GM12878 (cell line): ENCODE results near the gene SHANK1.

Experiments used
- KDM1A ChIP-seq: fragments of 200-600 bp; sonication (generic); IDR thresholded peaks from 2 replicates; pipeline ENCODE4 v1.6.1; 2016; ENCODE audit warnings: borderline replicate concordance
- MAX ChIP-seq: IDR thresholded peaks from 2 replicates; pipeline ENCODE4 v1.6.1; 2012; ENCODE audit warnings: low read depth, low read length, improper control_type of control experiment
- MTA3 ChIP-seq: IDR thresholded peaks from 2 replicates; pipeline ENCODE4 v1.6.1; 2012; ENCODE audit warnings: low read length, inconsistent platforms, borderline replicate concordance
- MYB ChIP-seq: fragments of 150-350 bp; IDR thresholded peaks from 2 replicates; pipeline ENCODE4 v1.6.1; 2014; ENCODE audit warnings: mild to moderate bottlenecking, low read depth, low read length, borderline replicate concordance
- MYC ChIP-seq: IDR thresholded peaks from 2 replicates; pipeline ENCODE4 v1.6.1; 2011; ENCODE audit warnings: mild to moderate bottlenecking, low read length, moderate library complexity, inconsistent platforms; ENCODE audit not compliant: insufficient read depth, insufficient replicate concordance, insufficient read length, severe bottlenecking
- NFYB ChIP-seq: IDR thresholded peaks from 2 replicates; pipeline ENCODE4 v1.6.1; 2011; ENCODE audit warnings: low read depth, mild to moderate bottlenecking, low read length, improper control_type of control experiment, moderate library complexity; ENCODE audit not compliant: insufficient read depth
- POLR2A ChIP-seq: IDR thresholded peaks from 2 replicates; pipeline ENCODE4 v1.6.1; 2011; ENCODE audit warnings: low read depth, mild to moderate bottlenecking, low read length
- POLR2AphosphoS5 ChIP-seq: IDR thresholded peaks from 2 replicates; pipeline ENCODE4 v1.6.1; 2011; ENCODE audit warnings: mild to moderate bottlenecking, low read length, inconsistent platforms
- PRDM15 ChIP-seq: fragments of 450-650 bp; formaldehyde crosslinking; IDR thresholded peaks from 2 replicates; pipeline ENCODE4 v1.4.0; 2020; ENCODE audit warnings: mild to moderate bottlenecking, moderate library complexity
- RAD21 ChIP-seq: IDR thresholded peaks from 2 replicates; pipeline ENCODE4 v1.6.1; 2011; ENCODE audit warnings: mild to moderate bottlenecking, low read depth, low read length, moderate library complexity; ENCODE audit not compliant: insufficient read depth
- TAF1 ChIP-seq: IDR thresholded peaks from 2 replicates; pipeline ENCODE4 v1.6.1; 2011; ENCODE audit warnings: mild to moderate bottlenecking, low read depth, low read length, borderline replicate concordance
- TCF12 ChIP-seq: IDR thresholded peaks from 2 replicates; pipeline ENCODE4 v1.6.1; 2011; ENCODE audit warnings: low read depth, mild to moderate bottlenecking, low read length
- TF ChIP-seq, protein P1 (sequence below), 3 experiments: IDR thresholded peaks in 2 of 3; conservative IDR thresholded peaks in 1 of 3; 2 replicates each; pipeline ENCODE4 v1.5.1; 2011; ENCODE audit warnings: low read depth in 3 of 3, low read length in 3 of 3, mild to moderate bottlenecking in 3 of 3, control low read depth in 2 of 3, moderate library complexity in 2 of 3, inconsistent platforms in 1 of 3, mixed read lengths in 1 of 3; ENCODE audit not compliant: control insufficient read depth in 2 of 3, insufficient read depth in 1 of 3; ENCODE audit errors: extremely low read depth in 1 of 3
- TF ChIP-seq, protein P2 (sequence below): IDR thresholded peaks from 2 replicates; pipeline ENCODE4 v1.6.1; 2012; ENCODE audit warnings: improper control_type of control experiment, low read depth, low read length; ENCODE audit not compliant: insufficient replicate concordance

DNA sequence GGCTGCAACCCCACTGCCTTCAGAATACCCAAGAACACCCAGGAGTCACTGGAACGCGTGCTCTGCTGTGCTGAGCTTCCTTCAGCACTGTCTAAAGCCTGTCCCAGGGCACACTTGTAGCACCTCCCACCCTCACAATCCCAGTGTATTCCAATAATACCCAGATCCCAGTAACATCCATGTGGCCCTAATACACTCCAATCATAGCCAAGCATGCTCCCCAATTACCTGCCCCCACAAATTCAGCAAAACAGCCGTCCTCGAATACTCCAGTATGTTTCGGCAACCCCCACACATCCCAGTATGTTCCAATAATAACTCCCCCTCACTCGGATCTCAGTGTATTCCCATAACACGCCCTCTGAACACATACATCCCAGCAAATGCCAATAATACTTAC is 29.2 kb downstream of the SHANK1 start:
- TF ChIP-seq RAD21: no peak
- no peak for TF ChIP-seq TCF12
- no peak for TF ChIP-seq MAX
- TF ChIP-seq MTA3: no peak
- TF ChIP-seq, protein P1, sequence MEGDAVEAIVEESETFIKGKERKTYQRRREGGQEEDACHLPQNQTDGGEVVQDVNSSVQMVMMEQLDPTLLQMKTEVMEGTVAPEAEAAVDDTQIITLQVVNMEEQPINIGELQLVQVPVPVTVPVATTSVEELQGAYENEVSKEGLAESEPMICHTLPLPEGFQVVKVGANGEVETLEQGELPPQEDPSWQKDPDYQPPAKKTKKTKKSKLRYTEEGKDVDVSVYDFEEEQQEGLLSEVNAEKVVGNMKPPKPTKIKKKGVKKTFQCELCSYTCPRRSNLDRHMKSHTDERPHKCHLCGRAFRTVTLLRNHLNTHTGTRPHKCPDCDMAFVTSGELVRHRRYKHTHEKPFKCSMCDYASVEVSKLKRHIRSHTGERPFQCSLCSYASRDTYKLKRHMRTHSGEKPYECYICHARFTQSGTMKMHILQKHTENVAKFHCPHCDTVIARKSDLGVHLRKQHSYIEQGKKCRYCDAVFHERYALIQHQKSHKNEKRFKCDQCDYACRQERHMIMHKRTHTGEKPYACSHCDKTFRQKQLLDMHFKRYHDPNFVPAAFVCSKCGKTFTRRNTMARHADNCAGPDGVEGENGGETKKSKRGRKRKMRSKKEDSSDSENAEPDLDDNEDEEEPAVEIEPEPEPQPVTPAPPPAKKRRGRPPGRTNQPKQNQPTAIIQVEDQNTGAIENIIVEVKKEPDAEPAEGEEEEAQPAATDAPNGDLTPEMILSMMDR (IDR thresholded peaks at IDR 0.05 in 2 of 3, conservative IDR thresholded peaks at IDR 0.05 in 1 of 3; ENCODE audit: control insufficient read depth in 2 of 3, extremely low read depth in 1 of 3, insufficient read depth in 1 of 3, low read depth in 3 of 3, low read length in 3 of 3): no peak
- TF ChIP-seq TAF1: no peak
- TF ChIP-seq PRDM15 (CRISPR knock-in tag): no peak
- TF ChIP-seq NFYB: no peak
- no peak for TF ChIP-seq KDM1A
- no peak for TF ChIP-seq POLR2AphosphoS5
- TF ChIP-seq MYB: no peak
- TF ChIP-seq, protein P2, sequence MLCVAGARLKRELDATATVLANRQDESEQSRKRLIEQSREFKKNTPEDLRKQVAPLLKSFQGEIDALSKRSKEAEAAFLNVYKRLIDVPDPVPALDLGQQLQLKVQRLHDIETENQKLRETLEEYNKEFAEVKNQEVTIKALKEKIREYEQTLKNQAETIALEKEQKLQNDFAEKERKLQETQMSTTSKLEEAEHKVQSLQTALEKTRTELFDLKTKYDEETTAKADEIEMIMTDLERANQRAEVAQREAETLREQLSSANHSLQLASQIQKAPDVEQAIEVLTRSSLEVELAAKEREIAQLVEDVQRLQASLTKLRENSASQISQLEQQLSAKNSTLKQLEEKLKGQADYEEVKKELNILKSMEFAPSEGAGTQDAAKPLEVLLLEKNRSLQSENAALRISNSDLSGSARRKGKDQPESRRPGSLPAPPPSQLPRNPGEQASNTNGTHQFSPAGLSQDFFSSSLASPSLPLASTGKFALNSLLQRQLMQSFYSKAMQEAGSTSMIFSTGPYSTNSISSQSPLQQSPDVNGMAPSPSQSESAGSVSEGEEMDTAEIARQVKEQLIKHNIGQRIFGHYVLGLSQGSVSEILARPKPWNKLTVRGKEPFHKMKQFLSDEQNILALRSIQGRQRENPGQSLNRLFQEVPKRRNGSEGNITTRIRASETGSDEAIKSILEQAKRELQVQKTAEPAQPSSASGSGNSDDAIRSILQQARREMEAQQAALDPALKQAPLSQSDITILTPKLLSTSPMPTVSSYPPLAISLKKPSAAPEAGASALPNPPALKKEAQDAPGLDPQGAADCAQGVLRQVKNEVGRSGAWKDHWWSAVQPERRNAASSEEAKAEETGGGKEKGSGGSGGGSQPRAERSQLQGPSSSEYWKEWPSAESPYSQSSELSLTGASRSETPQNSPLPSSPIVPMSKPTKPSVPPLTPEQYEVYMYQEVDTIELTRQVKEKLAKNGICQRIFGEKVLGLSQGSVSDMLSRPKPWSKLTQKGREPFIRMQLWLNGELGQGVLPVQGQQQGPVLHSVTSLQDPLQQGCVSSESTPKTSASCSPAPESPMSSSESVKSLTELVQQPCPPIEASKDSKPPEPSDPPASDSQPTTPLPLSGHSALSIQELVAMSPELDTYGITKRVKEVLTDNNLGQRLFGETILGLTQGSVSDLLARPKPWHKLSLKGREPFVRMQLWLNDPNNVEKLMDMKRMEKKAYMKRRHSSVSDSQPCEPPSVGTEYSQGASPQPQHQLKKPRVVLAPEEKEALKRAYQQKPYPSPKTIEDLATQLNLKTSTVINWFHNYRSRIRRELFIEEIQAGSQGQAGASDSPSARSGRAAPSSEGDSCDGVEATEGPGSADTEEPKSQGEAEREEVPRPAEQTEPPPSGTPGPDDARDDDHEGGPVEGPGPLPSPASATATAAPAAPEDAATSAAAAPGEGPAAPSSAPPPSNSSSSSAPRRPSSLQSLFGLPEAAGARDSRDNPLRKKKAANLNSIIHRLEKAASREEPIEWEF: no peak
- no peak for TF ChIP-seq MYC
- no peak for TF ChIP-seq POLR2A
